Caco-2 (cell line): ENCODE data around the gene ENOSF1. TPM values are rescaled to one million over a fixed set of nuclear protein-coding genes. Genes with fewer than 3 reads are reported as not detected.

Source experiments
- BruUV-seq: library from RNA; stranded (reverse); fragments of 400-500 nt; replicated peaks from 2 replicates; lab custom pipeline; 2021; lab: Mats Ljungman, UMichigan
- CTCF ChIA-PET: fragments of 300-600 bp; sonication (Branson Sonifier 250); formaldehyde crosslinking; loops from one replicate; lab custom pipeline; 2022; ENCODE audit warnings: antibody characterized with exemption; lab: Charles Lee
- POLR2A ChIA-PET: fragments of 300-600 bp; sonication (Branson Sonifier 250); formaldehyde crosslinking; loops from one replicate; lab custom pipeline; 2022; ENCODE audit warnings: antibody characterized with exemption; lab: Charles Lee
- DNase-seq, 2 experiments: peaks; one replicate each; pipeline versions ENCODE4 v3.0.0 to v3.0.0-alpha.2; 2020 to 2022
- H3K27me3 ChIP-seq: replicated peaks from 2 replicates; pipeline ENCODE4 v1.6.0; 2011; ENCODE audit warnings: low read length; ENCODE audit not compliant: control insufficient read depth, insufficient read depth
- H3K36me3 ChIP-seq: 2 replicates; pipeline ENCODE4 v1.5.1; 2011; ENCODE audit warnings: low read length; ENCODE audit not compliant: control insufficient read depth, insufficient read depth
- H3K4me1 ChIP-seq: fragments of 250-450 bp; sonication (Bioruptor Pico); 2 replicates; pipeline ENCODE4 v1.5.1; 2020; ENCODE audit warnings: mild to moderate bottlenecking
- H3K4me3 ChIP-seq: 2 replicates; pipeline ENCODE4 v1.5.1; 2011; ENCODE audit warnings: low read depth, mild to moderate bottlenecking, control low read depth, low read length
- H3K9me3 ChIP-seq: fragments of 250-450 bp; sonication (Bioruptor Pico); 2 replicates; pipeline ENCODE4 v1.5.1; 2020; ENCODE audit warnings: mild to moderate bottlenecking, moderate library complexity
- H3K27ac Mint-ChIP-seq: one replicate; pipeline ENCODE4 v1.8.0; 2022; ENCODE audit warnings: mixed read lengths; ENCODE audit not compliant: unreplicated experiment
- H3K27me3 Mint-ChIP-seq: one replicate; pipeline ENCODE4 v1.8.0; 2022; ENCODE audit warnings: mixed read lengths; ENCODE audit not compliant: insufficient read depth, unreplicated experiment
- H3K36me3 Mint-ChIP-seq: one replicate; pipeline ENCODE4 v1.8.0; 2022; ENCODE audit warnings: mild to moderate bottlenecking, mixed read lengths; ENCODE audit not compliant: insufficient read depth, unreplicated experiment
- H3K4me1 Mint-ChIP-seq: one replicate; pipeline ENCODE4 v1.8.0; 2022; ENCODE audit warnings: low read depth, mixed read lengths; ENCODE audit not compliant: unreplicated experiment
- H3K4me3 Mint-ChIP-seq: one replicate; pipeline ENCODE4 v1.8.0; 2022; ENCODE audit warnings: mild to moderate bottlenecking, moderate library complexity, mixed read lengths; ENCODE audit not compliant: unreplicated experiment
- H3K9me3 Mint-ChIP-seq: one replicate; pipeline ENCODE4 v1.8.0; 2022; ENCODE audit warnings: mixed read lengths; ENCODE audit not compliant: unreplicated experiment
- intact Hi-C: fragments of 100-400 bp; cut with micrococcal nuclease; formaldehyde crosslinking; loops from one replicate; pipeline ENCODE4 v1.10.0; 2022; ENCODE audit not compliant: unreplicated experiment
- total RNA-seq: library from RNA; stranded (reverse); gene quantifications from 2 replicates; pipeline ENCODE4 v1.2.3, GENCODE V29; 2022
- TF ChIP-seq, protein P1 (sequence below), 2 experiments: fragments of 200-600 bp in 1 of 2; IDR thresholded peaks; 1 replicate in 1 of 2; 2 replicates in 1 of 2; pipeline versions ENCODE4 v1.5.1 to v1.8.0; 2011 to 2022; ENCODE audit warnings: antibody characterized with exemption in 1 of 2, control low read depth in 1 of 2, inconsistent platforms in 1 of 2, low read depth in 1 of 2, low read length in 1 of 2, mild to moderate bottlenecking in 1 of 2, moderate library complexity in 1 of 2; ENCODE audit not compliant: insufficient read depth in 1 of 2, severe bottlenecking in 1 of 2, unreplicated experiment in 1 of 2

Gene ENOSF1
- total RNA-seq, 1 experiment from 2014 or later, result 114 TPM

DNA sequence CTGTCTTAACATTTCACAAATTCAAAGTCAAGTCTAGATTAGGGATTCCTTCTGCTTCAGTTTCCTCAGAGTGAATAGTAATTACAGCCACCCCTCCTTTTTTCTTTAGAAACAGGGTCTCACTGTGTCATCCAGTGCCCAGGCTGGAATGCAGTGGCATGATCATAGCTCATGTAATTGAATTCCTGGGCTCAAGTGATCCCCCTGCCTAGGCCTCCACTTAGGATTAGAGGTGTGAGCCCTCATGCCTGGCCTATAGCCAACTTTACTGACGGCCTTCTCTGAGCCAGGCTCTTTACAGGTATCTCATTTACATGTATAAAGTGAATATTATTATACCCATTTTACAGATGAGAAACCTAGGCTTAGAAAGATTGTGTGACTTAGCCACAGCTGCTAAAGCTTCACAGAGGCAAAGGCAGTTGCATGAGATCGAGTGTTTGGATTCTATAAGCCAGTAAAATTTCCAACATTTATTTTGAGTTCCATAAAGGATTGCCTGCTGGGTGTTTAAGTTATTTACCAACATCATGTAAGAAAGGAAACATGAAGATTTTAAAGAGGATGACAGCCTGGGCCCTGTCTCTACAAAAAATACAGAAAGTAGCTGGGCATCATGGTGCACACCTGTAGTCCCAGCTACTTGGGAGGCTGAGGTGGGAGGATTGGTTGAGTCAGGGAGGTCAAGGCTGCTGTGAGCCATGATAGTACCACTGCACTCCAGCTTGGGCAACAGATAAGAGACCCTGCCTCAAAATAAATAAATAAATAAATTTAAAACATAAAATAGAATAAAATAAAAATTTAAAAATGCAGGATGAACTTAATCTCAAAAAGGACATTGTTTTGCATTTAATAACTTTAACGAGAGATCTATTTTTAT, 1.8 kb downstream of the ENOSF1 start:
- peaks cover 51% of the 10 kb centered on the region for H3K36me3 Mint-ChIP-seq
- H3K9me3 Mint-ChIP-seq, result no peaks in the 10 kb centered on the region
- H3K4me3 Mint-ChIP-seq, result peak overlapping the region; percentile 81
- peak overlapping the region; percentile 81 for H3K27ac Mint-ChIP-seq
- POLR2A ChIA-PET, result no interaction called here
- Histone ChIP-seq H3K27me3 (no peaks in the 10 kb centered on the region), H3K36me3 (peaks cover 6% of the 10 kb centered on the region), H3K4me3 (peak overlapping the region; percentile 76), H3K4me1 (peaks cover 11% of the 10 kb centered on the region; the same call in 1 of the 2 replicates), H3K9me3 (no peaks in the 10 kb centered on the region)
- BruUV-seq, result no TSS peak
- peaks cover 19% of the 10 kb centered on the region for H3K4me1 Mint-ChIP-seq
- no peak for DNase-seq
- TF ChIP-seq, protein P1, sequence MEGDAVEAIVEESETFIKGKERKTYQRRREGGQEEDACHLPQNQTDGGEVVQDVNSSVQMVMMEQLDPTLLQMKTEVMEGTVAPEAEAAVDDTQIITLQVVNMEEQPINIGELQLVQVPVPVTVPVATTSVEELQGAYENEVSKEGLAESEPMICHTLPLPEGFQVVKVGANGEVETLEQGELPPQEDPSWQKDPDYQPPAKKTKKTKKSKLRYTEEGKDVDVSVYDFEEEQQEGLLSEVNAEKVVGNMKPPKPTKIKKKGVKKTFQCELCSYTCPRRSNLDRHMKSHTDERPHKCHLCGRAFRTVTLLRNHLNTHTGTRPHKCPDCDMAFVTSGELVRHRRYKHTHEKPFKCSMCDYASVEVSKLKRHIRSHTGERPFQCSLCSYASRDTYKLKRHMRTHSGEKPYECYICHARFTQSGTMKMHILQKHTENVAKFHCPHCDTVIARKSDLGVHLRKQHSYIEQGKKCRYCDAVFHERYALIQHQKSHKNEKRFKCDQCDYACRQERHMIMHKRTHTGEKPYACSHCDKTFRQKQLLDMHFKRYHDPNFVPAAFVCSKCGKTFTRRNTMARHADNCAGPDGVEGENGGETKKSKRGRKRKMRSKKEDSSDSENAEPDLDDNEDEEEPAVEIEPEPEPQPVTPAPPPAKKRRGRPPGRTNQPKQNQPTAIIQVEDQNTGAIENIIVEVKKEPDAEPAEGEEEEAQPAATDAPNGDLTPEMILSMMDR (IDR thresholded peaks at IDR 0.05; ENCODE audit: insufficient read depth in 1 of 2, low read depth in 1 of 2, low read length in 1 of 2, severe bottlenecking in 1 of 2, unreplicated experiment in 1 of 2), result no peak
- CTCF ChIA-PET, result interaction anchor here (0.6 kb wide), 1 partner anchor 52 kb away, joined by 3 read pairs; no protein-coding TSS in a partner anchor
- H3K27me3 Mint-ChIP-seq, result no peaks in the 10 kb centered on the region
- intact Hi-C loops, result loop anchor here (2.0 to 5.0 kb wide), 2 partner anchors 28 to 53 kb away; partner anchors contain the start of gene TYMS

DNA sequence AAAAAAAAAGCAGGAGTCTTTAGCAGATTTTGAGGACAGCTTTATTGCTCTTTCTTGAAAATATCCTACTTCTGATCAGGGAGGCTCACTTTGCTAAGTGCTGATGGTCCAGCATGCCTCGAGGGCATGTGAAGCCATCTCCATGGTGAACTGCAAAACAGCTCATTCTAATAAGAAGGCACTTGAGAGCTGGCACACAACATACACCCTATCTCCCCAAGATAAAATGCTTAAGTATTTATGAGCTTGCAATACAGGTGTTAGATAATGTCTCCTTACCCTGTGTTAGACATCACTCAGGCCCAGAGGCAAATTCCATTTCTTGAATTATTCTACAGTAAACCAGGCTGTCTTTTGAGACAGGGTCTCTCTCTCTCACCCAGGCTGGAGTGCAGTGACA, 2.7 kb downstream of the ENOSF1 start:
- Mint-ChIP-seq H3K4me3 (peak overlapping the region; percentile 14), H3K4me1 (peaks cover 19% of the 10 kb centered on the region), H3K27me3 (no peaks in the 10 kb centered on the region), H3K27ac (no peak overlapping the region), H3K36me3 (peaks cover 60% of the 10 kb centered on the region), H3K9me3 (no peaks in the 10 kb centered on the region)
- no peak for DNase-seq
- H3K4me1 ChIP-seq, result peaks cover 11% of the 10 kb centered on the region; the same call in 1 of the 2 replicates
- no peaks in the 10 kb centered on the region for H3K9me3 ChIP-seq
- TF ChIP-seq, protein P1 (IDR thresholded peaks at IDR 0.05; ENCODE audit: insufficient read depth in 1 of 2, low read depth in 1 of 2, low read length in 1 of 2, severe bottlenecking in 1 of 2, unreplicated experiment in 1 of 2), result no peak
- H3K27me3 ChIP-seq, result no peaks in the 10 kb centered on the region
- no TSS peak for BruUV-seq
- H3K36me3 ChIP-seq, result peaks cover 6% of the 10 kb centered on the region
- ChIA-PET POLR2A (no interaction called here), CTCF (interaction anchor here (0.6 kb wide), 1 partner anchor 52 kb away, joined by 3 read pairs; no protein-coding TSS in a partner anchor)
- no peak overlapping the region for H3K4me3 ChIP-seq
- intact Hi-C loops, result loop anchor here (2.0 to 5.0 kb wide), 2 partner anchors 27 to 52 kb away; partner anchors contain the start of gene TYMS

DNA sequence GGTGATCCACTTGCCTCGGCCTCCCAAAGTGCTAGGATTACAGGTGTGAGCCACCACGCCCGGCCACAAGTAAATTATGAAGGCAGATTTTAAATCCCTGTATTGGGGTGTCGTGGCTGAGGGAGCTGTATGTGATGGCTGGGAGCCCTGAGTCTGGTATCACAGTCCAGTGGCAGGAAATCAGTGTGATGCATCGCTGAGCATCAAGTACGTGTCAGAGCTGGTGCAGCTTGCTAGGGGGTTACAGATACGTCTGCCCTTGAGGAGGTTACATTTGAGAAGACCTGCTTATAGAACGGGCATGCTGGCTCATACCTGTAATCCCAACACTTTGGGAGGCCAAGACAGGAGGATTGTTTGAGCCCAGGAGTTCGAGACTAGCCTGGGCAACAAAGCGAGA, 4.3 kb downstream of the ENOSF1 start:
- intact Hi-C loops, result no loop called here
- BruUV-seq, result no TSS peak
- TF ChIP-seq, protein P1 (IDR thresholded peaks at IDR 0.05; ENCODE audit: insufficient read depth in 1 of 2, low read depth in 1 of 2, low read length in 1 of 2, severe bottlenecking in 1 of 2, unreplicated experiment in 1 of 2), result no peak
- no peak overlapping the region for H3K4me3 Mint-ChIP-seq
- Histone ChIP-seq H3K9me3 (no peaks in the 10 kb centered on the region), H3K36me3 (peaks cover 6% of the 10 kb centered on the region), H3K4me3 (no peak overlapping the region), H3K4me1 (peaks cover 20% of the 10 kb centered on the region; the same call in 1 of the 2 replicates), H3K27me3 (no peaks in the 10 kb centered on the region)
- no peaks in the 10 kb centered on the region for H3K27me3 Mint-ChIP-seq
- peaks cover 66% of the 10 kb centered on the region for H3K36me3 Mint-ChIP-seq
- no peaks in the 10 kb centered on the region for H3K9me3 Mint-ChIP-seq
- ChIA-PET CTCF (no interaction called here), POLR2A (interaction anchor here (0.8 kb wide), 1 partner anchor 441 kb away, joined by 5 read pairs; no protein-coding TSS in a partner anchor)
- peaks cover 27% of the 10 kb centered on the region for H3K4me1 Mint-ChIP-seq
- DNase-seq, result no peak
- peak overlapping the region; percentile 74 for H3K27ac Mint-ChIP-seq
